ENCODE measurements around the gene IFNL1.

DNA sequence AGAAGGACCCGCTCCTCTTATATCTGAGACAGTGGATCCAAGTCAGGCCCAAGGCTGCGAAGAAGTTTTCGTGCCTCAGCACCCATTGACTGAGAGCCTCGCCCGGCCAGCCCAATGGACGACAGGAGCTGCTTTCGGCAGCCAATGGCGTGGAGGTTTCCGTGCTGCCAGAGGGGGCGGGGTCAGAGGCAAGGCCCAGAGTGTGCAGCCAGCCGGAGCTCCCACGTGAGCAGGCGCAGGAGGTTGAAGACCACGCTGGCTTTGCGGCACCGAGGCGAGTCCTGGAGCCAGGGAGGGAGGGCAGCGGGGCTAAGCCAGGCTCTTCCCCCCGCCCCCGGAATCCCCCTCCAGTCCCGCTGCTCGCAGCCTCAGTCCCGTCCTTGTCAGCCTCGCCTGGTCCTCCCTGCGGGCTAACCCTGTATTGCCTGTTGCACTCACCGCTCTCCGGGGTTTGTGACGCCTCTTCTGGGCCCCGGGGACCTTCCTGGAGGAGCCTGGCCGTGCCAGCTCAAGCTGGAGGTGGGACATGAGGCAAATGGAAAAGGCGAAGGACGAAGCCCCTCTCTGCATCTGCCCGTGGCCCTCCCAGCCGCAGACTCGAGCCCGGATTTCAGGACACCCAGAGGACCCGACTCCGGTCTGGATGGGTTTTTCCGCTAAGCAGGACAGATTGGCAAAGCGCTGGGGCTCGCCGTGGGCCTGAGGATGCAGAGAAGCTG lies 49.1 kb upstream of the IFNL1 start:
- TF ChIP-seq POLR2A (conservative IDR thresholded peaks at IDR 0.05) (no peak), ZNF695 (CRISPR knock-in tag; IDR thresholded peaks at IDR 0.05) (no peak)
